ENCODE results near the gene TMPRSS2.

Gene TMPRSS2

DNA sequence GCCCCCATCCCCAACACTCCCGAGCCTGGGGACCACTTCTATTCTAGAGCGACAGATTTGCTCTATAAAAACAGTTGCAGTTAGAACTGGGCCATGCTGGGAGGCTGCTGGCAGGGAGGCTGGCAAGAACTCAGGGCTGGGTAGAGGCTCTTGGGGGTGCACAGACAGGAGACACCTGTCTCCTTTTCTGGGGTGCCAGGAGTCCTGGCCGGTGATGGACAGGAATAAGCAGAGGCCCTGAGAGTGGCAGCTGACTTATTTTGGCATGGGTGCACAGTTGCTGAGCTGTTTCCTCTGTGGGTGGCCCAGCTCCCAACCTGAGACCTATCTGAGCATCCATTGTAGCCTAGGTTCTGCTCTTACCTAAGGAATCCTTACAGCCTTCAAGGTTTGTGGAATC is 39.2 kb upstream of the TMPRSS2 start:
- Histone ChIP-seq H2BK15ac (ENCODE audit: low read length) (no peak overlapping the region), H3K79me1 (ENCODE audit: low read depth, low read length) (no peaks in the 10 kb centered on the region), H2AFZ (ENCODE audit: low read length) (no peak overlapping the region), H4K8ac (ENCODE audit: low read depth, low read length) (no peak overlapping the region), H3K27ac (replicated peaks; ENCODE audit: low read length) (no peak overlapping the region), H2BK12ac (ENCODE audit: low read length) (no peak overlapping the region), H2AK5ac (ENCODE audit: low read depth, low read length) (no peak overlapping the region), H3K4ac (ENCODE audit: low read length) (no peak overlapping the region), H3K4me3 (ENCODE audit: low read length in 2 of 2) (no peak overlapping the region), H2BK120ac (ENCODE audit: low read depth, low read length) (no peak overlapping the region), H3K27me3 (ENCODE audit: control insufficient read depth in 3 of 3, insufficient read depth in 3 of 3, low read depth in 1 of 3, low read length in 3 of 3) (no peaks in the 10 kb centered on the region), H3K18ac (ENCODE audit: low read length) (no peak overlapping the region), H3K4me1 (ENCODE audit: control insufficient read depth in 2 of 2, insufficient read depth in 1 of 2, low read depth in 1 of 2, low read length in 2 of 2) (peaks cover 0 to 4% of the 10 kb centered on the region in 2 donors), H3K14ac (ENCODE audit: low read length) (no peak overlapping the region), H2BK5ac (ENCODE audit: low read length) (no peak overlapping the region), H3K23ac (ENCODE audit: low read depth, low read length, poor library complexity) (no peak overlapping the region), H4K91ac (ENCODE audit: low read depth, low read length, poor library complexity) (no peak overlapping the region), H3K4me2 (ENCODE audit: insufficient read depth, low read length, poor library complexity, severe bottlenecking) (no peak overlapping the region), H3K36me3 (replicated peaks in 1 of 2; ENCODE audit: control insufficient read depth in 2 of 2, insufficient read depth in 2 of 2, low read length in 2 of 2) (no peaks in the 10 kb centered on the region), H3K9me3 (replicated peaks in 1 of 2; ENCODE audit: control insufficient read depth in 2 of 2, insufficient read depth in 1 of 2, low read depth in 1 of 2, low read length in 2 of 2) (no peaks in the 10 kb centered on the region), H3K9ac (ENCODE audit: low read depth, low read length, poor library complexity) (no peak overlapping the region)
- DNase-seq (ENCODE audit: low spot score): no peak
- WGBS, 2 donors (ENCODE audit: extremely low coverage in 2 of 2, insufficient read length in 2 of 2, insufficient replicate concordance in 1 of 2): no CpG with 5 or more reads among the region's 3 CpGs

GRCh38 chr21:41545500-41546359 is 37.8 kb upstream of the TMPRSS2 start:
- H3K4me3 ChIP-seq (ENCODE audit: low read length in 2 of 2): no peak overlapping the region
- no peak overlapping the region for H4K91ac ChIP-seq (ENCODE audit: low read depth, low read length, poor library complexity)
- no CpG with 5 or more reads among the region's 7 CpGs for WGBS, 2 donors (ENCODE audit: extremely low coverage in 2 of 2, insufficient read length in 2 of 2, insufficient replicate concordance in 1 of 2)
- H4K8ac ChIP-seq (ENCODE audit: low read depth, low read length): no peak overlapping the region
- no peaks in the 10 kb centered on the region for H3K79me1 ChIP-seq (ENCODE audit: low read depth, low read length)
- no peak overlapping the region for H2BK120ac ChIP-seq (ENCODE audit: low read depth, low read length)
- peaks cover 0 to 4% (median 0%) of the 10 kb centered on the region in 3 experiments for H3K27me3 ChIP-seq (ENCODE audit: control insufficient read depth in 3 of 3, insufficient read depth in 3 of 3, low read depth in 1 of 3, low read length in 3 of 3)
- H3K18ac ChIP-seq (ENCODE audit: low read length): no peak overlapping the region
- H3K23ac ChIP-seq (ENCODE audit: low read depth, low read length, poor library complexity): no peak overlapping the region
- no peak overlapping the region for H3K4ac ChIP-seq (ENCODE audit: low read length)
- H3K9me3 ChIP-seq (replicated peaks in 1 of 2; ENCODE audit: control insufficient read depth in 2 of 2, insufficient read depth in 1 of 2, low read depth in 1 of 2, low read length in 2 of 2): no peaks in the 10 kb centered on the region
- H2BK12ac ChIP-seq (ENCODE audit: low read length): no peak overlapping the region
- no peak overlapping the region for H2BK5ac ChIP-seq (ENCODE audit: low read length)
- peaks cover 0 to 4% of the 10 kb centered on the region in 2 donors for H3K4me1 ChIP-seq (ENCODE audit: control insufficient read depth in 2 of 2, insufficient read depth in 1 of 2, low read depth in 1 of 2, low read length in 2 of 2)
- no peak overlapping the region for H2BK15ac ChIP-seq (ENCODE audit: low read length)
- no peak overlapping the region for H2AK5ac ChIP-seq (ENCODE audit: low read depth, low read length)
- H2AFZ ChIP-seq (ENCODE audit: low read length): no peak overlapping the region
- H3K4me2 ChIP-seq (ENCODE audit: insufficient read depth, low read length, poor library complexity, severe bottlenecking): no peak overlapping the region
- no peak for DNase-seq (ENCODE audit: low spot score)
- H3K9ac ChIP-seq (ENCODE audit: low read depth, low read length, poor library complexity): no peak overlapping the region
- no peaks in the 10 kb centered on the region for H3K36me3 ChIP-seq (replicated peaks in 1 of 2; ENCODE audit: control insufficient read depth in 2 of 2, insufficient read depth in 2 of 2, low read length in 2 of 2)
- no peak overlapping the region for H3K14ac ChIP-seq (ENCODE audit: low read length)
- no peak overlapping the region for H3K27ac ChIP-seq (replicated peaks; ENCODE audit: low read length)

DNA sequence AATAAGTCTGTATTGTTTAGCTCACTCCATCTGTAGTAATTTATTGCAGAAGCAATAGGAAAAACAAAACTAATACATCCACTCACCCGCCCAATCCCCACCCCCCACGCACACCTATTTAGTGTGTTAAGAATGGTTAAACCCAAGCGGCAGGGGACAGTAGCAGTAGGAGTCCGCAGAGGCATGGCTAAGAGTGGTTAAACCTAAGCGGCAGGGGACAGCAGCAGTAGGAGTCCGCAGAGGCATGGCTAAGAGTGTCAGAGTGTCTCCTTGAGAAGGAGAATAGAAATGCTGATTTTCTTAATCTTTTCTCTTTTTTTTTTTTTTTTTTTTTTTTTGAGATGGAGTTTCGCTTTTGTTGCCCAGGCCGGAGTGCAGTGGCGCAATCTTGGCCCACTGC is 34.8 kb upstream of the TMPRSS2 start:
- no peaks in the 10 kb centered on the region for H3K79me1 ChIP-seq (ENCODE audit: low read depth, low read length)
- H2BK12ac ChIP-seq (ENCODE audit: low read length): no peak overlapping the region
- H3K9me3 ChIP-seq (replicated peaks in 1 of 2; ENCODE audit: control insufficient read depth in 2 of 2, insufficient read depth in 1 of 2, low read depth in 1 of 2, low read length in 2 of 2): no peaks in the 10 kb centered on the region
- H2BK120ac ChIP-seq (ENCODE audit: low read depth, low read length): no peak overlapping the region
- WGBS, 2 donors (ENCODE audit: extremely low coverage in 2 of 2, insufficient read length in 2 of 2, insufficient replicate concordance in 1 of 2): no CpG with 5 or more reads among the region's 9 CpGs
- H3K4me1 ChIP-seq (ENCODE audit: control insufficient read depth in 2 of 2, insufficient read depth in 1 of 2, low read depth in 1 of 2, low read length in 2 of 2): no peaks in the 10 kb centered on the region
- no peak for DNase-seq (ENCODE audit: low spot score)
- H3K4me2 ChIP-seq (ENCODE audit: insufficient read depth, low read length, poor library complexity, severe bottlenecking): no peak overlapping the region
- no peak overlapping the region for H2AK5ac ChIP-seq (ENCODE audit: low read depth, low read length)
- H3K18ac ChIP-seq (ENCODE audit: low read length): no peak overlapping the region
- no peak overlapping the region for H3K9ac ChIP-seq (ENCODE audit: low read depth, low read length, poor library complexity)
- peaks cover 0 to 4% (median 0%) of the 10 kb centered on the region in 3 experiments for H3K27me3 ChIP-seq (ENCODE audit: control insufficient read depth in 3 of 3, insufficient read depth in 3 of 3, low read depth in 1 of 3, low read length in 3 of 3)
- H4K91ac ChIP-seq (ENCODE audit: low read depth, low read length, poor library complexity): no peak overlapping the region
- no peak overlapping the region for H3K27ac ChIP-seq (replicated peaks; ENCODE audit: low read length)
- H3K4ac ChIP-seq (ENCODE audit: low read length): no peak overlapping the region
- H2AFZ ChIP-seq (ENCODE audit: low read length): no peak overlapping the region
- no peaks in the 10 kb centered on the region for H3K36me3 ChIP-seq (replicated peaks in 1 of 2; ENCODE audit: control insufficient read depth in 2 of 2, insufficient read depth in 2 of 2, low read length in 2 of 2)
- no peak overlapping the region for H3K4me3 ChIP-seq (ENCODE audit: low read length in 2 of 2)
- H3K14ac ChIP-seq (ENCODE audit: low read length): no peak overlapping the region
- no peak overlapping the region for H3K23ac ChIP-seq (ENCODE audit: low read depth, low read length, poor library complexity)
- no peak overlapping the region for H4K8ac ChIP-seq (ENCODE audit: low read depth, low read length)
- H2BK5ac ChIP-seq (ENCODE audit: low read length): no peak overlapping the region
- no peak overlapping the region for H2BK15ac ChIP-seq (ENCODE audit: low read length)

DNA sequence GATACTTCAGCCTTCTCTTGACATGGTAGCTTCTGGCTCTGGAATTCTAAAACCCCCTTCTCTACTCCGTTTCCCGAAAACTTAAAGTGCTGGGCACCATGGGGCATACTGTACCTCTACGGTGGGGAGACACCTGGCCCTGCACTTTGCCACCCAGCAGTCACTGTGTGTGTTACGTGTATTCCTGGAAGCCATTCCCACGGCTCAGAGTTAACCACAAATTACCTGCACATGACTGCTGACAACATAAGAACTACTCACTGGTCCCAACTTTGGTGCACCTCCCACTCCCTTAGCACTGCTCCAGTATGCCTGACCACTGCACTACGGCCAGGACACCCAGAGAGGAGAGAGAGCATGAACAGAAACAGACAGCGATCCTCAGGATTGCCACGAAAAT is 29.4 kb upstream of the TMPRSS2 start:
- Histone ChIP-seq H3K18ac (ENCODE audit: low read length) (no peak overlapping the region), H3K27me3 (ENCODE audit: control insufficient read depth in 3 of 3, insufficient read depth in 3 of 3, low read depth in 1 of 3, low read length in 3 of 3) (peaks cover 0 to 4% (median 0%) of the 10 kb centered on the region in 3 experiments), H2BK5ac (ENCODE audit: low read length) (no peak overlapping the region), H3K4me2 (ENCODE audit: insufficient read depth, low read length, poor library complexity, severe bottlenecking) (no peak overlapping the region), H3K4me1 (ENCODE audit: control insufficient read depth in 2 of 2, insufficient read depth in 1 of 2, low read depth in 1 of 2, low read length in 2 of 2) (no peaks in the 10 kb centered on the region), H4K91ac (ENCODE audit: low read depth, low read length, poor library complexity) (no peak overlapping the region), H3K14ac (ENCODE audit: low read length) (no peak overlapping the region), H3K4me3 (ENCODE audit: low read length in 2 of 2) (no peak overlapping the region), H2BK120ac (ENCODE audit: low read depth, low read length) (no peak overlapping the region), H3K27ac (replicated peaks; ENCODE audit: low read length) (no peak overlapping the region), H2BK12ac (ENCODE audit: low read length) (no peak overlapping the region), H3K23ac (ENCODE audit: low read depth, low read length, poor library complexity) (no peak overlapping the region), H2AK5ac (ENCODE audit: low read depth, low read length) (no peak overlapping the region), H3K9ac (ENCODE audit: low read depth, low read length, poor library complexity) (no peak overlapping the region), H3K4ac (ENCODE audit: low read length) (peak overlapping the region; percentile 57), H4K8ac (ENCODE audit: low read depth, low read length) (no peak overlapping the region), H2AFZ (ENCODE audit: low read length) (no peak overlapping the region), H3K79me1 (ENCODE audit: low read depth, low read length) (no peaks in the 10 kb centered on the region), H3K36me3 (replicated peaks in 1 of 2; ENCODE audit: control insufficient read depth in 2 of 2, insufficient read depth in 2 of 2, low read length in 2 of 2) (no peaks in the 10 kb centered on the region), H2BK15ac (ENCODE audit: low read length) (no peak overlapping the region), H3K9me3 (replicated peaks in 1 of 2; ENCODE audit: control insufficient read depth in 2 of 2, insufficient read depth in 1 of 2, low read depth in 1 of 2, low read length in 2 of 2) (peaks cover 0 to 1% of the 10 kb centered on the region in 2 donors)
- WGBS, 2 donors (ENCODE audit: extremely low coverage in 2 of 2, insufficient read length in 2 of 2, insufficient replicate concordance in 1 of 2): no CpG with 5 or more reads among the region's 8 CpGs
- DNase-seq (ENCODE audit: low spot score): no peak

Measured in neuronal stem cell (in vitro differentiated cells).